NCI-H1436 treated with DMSO at 0.1 percent for 48 hours (cell line): ENCODE data around the gene BIRC5.
A peak's percentile ranks its signal among the peaks of the same experiment; 100 is the strongest.
"Not testable (repeated sequence)": the region's sequence is repeated elsewhere in the genome, so short reads cannot be mapped to it uniquely, and the experiment has no call there.

ENCODE experiments used
- DNase-seq: peaks from one replicate; lab custom pipeline; 2025; lab: John Stamatoyannopoulos, UW

BIRC5 gene

GRCh38 chr17:78214016-78214705, at the start of gene BIRC5:
BIRC5 (plus strand) TSS chr17:78214253; CDS start chr17:78214317, 64 bp downstream.
- DNase-seq: peak; percentile 43

DNA sequence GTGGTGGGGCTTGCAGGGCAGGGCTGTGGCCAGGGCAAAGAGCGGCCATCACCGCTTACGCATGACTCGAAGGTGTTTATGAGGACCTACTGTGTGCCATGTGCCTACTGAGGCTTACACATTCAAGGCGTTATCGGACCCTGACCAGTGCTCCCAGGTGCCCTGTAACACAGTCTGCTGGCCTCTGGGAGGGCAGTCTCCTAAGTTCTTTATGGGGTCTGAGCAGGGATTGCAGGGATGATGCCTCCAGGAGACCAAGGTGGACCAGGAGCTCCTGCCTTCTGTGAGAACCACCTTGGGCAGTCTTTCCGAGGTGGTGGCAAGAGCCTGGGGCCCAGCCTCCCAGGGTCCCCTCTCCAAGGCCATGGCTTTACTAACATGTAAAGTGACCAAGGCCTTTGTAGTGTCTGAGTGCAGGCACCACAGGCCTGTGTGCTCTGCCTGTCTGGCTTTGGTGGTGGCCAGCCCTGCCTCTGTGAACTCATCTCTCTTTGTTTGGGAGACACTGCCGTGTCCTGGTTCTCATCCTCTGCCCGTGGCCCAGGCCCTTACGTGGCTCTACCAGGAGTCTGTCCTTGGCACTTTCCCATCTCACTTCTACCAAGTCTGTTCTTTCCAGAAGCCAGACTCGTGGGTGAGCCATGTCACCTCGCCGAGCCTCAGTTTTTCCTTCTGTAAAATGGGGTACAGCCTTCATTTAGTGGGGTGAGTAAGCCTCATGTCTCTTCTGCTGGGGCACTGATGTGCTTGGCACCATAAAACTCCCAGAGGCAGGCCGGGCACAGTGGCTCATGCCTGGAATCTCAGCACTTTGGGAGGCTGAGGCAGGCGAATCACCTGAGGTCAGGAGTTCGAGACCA, 49.1 kb upstream of the BIRC5 start:
- DNase-seq: no peak

GRCh38 chr17:78166416-78166815, 47.6 kb upstream of the BIRC5 start:
- DNase-seq: no peak

DNA sequence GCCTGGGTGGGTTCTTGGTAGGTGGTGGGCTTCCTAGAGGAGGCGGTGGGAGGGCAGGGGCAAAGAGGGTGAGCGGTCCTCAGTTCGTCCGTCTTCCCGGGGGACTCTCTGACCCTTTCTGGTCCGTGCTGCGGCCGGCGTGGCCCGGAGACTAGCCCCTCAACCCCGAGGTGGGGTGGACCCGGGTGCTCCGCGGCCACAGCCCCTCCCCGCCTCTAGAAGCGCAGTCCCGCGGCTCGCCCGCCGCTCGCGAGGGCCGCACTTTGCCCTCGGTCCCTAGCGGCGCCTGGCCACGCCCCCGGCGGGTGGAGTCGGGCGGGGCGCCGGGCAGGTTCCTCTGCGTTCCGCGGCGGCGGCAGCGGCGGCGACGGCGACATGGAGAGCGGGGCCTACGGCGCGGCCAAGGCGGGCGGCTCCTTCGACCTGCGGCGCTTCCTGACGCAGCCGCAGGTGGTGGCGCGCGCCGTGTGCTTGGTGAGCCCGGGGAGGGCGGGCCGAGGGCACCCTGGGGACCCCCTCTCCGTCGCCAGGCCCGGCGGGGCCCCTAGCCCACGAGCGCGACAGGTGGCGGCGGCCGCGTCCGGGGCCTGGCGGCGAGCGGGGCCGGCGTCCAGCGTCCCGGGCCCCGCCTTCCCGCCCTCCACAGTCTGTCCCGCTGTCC, 45.7 kb upstream of the BIRC5 start, which contains the start of gene SYNGR2:
Gene SYNGR2 (plus strand): TSS at position 340 of the 661 bp plus-strand sequence. CDS start 36 bp downstream, at position 376.
- peak; percentile 42 for DNase-seq

- no peak for DNase-seq
Observed at GRCh38 chr17:78168903-78169793, 44.9 kb upstream of the BIRC5 start.

- DNase-seq: no peak
Observed at GRCh38 chr17:78170692-78171590, 43.1 kb upstream of the BIRC5 start.

DNA sequence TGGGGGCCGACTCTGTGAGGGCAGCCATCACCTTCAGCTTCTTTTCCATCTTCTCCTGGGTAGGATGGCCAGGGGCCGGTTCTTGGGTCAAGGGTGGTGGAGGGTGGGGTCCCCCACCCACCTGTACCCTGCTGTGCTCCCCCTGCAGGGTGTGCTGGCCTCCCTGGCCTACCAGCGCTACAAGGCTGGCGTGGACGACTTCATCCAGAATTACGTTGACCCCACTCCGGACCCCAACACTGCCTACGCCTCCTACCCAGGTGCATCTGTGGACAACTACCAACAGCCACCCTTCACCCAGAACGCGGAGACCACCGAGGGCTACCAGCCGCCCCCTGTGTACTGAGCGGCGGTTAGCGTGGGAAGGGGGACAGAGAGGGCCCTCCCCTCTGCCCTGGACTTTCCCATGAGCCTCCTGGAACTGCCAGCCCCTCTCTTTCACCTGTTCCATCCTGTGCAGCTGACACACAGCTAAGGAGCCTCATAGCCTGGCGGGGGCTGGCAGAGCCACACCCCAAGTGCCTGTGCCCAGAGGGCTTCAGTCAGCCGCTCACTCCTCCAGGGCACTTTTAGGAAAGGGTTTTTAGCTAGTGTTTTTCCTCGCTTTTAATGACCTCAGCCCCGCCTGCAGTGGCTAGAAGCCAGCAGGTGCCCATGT, 42.3 kb upstream of the BIRC5 start:
- not testable (repeated sequence) for DNase-seq

GRCh38 chr17:78172249-78173051, 41.6 kb upstream of the BIRC5 start:
- DNase-seq: no peak

DNA sequence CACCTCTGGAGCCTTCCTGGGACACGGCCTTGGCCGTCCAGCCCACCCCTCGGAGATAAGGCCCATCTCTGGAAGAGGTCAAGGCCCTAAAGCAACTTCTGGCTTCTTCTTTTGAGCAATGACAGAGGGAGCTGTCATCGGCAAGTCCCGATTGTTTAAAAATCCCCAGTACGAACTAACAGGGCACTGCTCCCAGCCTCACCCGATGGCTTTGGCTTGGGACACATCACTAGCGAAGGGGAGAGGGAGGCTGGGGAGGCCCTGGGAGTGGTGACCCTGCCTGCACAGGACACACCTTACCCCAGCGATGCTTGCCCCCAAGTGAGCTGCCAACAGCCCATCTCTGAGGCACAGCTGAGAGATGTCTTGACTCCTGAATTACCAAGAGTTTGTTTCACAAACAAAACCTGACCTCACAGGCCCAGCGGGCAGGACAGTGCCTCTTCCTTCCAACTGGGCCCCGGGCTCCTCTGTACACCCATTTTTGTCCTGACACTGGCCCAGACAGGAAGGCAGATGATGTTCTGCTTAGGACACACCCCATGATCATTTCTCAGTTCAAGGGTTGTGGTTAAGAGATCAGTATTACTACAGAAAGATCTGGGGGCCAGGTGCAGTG, 40.8 kb upstream of the BIRC5 start:
- no peak for DNase-seq

- DNase-seq: no peak
Observed at GRCh38 chr17:78174346-78174869, 39.6 kb upstream of the BIRC5 start.

DNA sequence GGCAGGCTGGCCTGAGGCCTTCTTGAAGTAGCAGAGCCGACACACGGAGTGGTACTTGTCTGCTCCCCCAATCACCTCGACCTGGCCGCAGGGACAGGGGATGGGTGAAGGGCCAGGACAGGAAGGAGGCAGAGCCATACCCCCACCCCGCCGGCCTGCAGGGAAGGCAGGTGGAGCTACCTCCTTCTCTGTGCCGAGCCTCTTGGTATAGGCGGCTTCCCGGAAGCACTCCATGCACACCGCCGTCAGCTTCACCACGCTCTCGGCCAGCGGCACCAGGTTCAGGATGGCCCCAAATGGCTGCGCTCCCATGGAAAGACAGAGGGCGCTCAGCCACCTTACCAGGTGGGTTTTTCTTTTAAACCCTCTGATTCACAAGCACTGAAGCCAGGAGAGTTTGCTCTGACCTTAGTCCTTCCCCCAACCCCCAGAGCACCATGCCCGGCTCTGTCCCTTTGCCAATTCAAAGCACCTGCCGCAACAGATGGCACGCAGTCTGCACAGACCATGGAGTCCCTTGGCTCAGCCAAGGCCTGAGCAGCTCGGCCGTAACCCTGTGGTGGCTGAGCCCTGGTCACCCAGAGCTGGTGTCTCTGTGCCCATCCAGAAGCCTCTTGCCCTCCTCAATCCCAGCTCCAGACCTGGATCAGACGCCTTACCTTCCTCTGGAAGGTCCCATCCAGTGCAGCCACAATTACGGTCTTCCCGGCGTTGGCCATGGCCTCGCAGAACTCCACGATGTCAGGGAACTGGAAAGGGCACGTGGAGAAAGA, 39.0 kb upstream of the BIRC5 start:
- no peak for DNase-seq

GRCh38 chr17:78175643-78175981, 38.4 kb upstream of the BIRC5 start:
- DNase-seq: no peak

- DNase-seq: no peak
Observed at GRCh38 chr17:78176548-78177025, 37.5 kb upstream of the BIRC5 start.

DNA sequence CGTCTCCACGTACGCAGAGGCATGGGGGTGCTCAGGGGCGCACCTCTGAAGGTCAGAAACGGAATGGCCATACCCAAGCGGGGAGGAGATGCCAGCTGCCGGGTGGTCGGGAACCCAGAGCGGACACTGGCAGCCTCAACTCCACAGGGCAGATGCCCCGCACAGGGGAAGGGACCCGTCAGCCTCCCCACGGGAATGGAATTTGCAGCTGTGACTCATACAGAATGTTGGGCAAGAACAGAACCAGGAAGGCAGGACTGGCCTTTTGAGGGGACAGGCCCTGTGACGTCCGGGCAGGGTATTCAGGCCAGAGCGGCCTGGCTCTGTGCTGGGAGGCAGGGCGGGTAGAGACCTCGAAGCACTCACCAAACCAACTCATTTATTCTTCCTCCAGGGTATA, 34.7 kb upstream of the BIRC5 start:
- DNase-seq: no peak

DNA sequence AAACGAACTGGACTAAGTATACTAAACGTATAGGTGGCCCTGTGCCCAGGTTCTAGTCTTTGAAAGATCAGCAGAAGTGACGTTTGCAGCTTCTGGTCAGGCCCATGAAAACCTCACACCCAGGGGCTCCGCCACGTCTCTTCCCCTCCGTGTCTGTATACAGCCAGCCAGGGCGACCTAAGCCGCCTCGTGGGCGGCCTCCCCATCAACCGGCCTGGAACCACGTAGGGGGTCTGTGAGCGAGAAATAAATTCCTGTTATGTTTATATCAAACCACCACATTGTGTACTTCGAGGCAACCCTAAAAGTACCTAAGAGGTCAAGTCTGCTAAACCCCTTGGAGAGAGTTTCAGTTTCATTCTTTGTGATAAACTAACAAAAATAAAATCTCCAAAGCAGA, 34.0 kb upstream of the BIRC5 start:
- DNase-seq: no peak

- DNase-seq: no peak
Observed at GRCh38 chr17:78180508-78180907, 33.5 kb upstream of the BIRC5 start.

GRCh38 chr17:78182504-78182903, 31.5 kb upstream of the BIRC5 start:
- DNase-seq: no peak

DNA sequence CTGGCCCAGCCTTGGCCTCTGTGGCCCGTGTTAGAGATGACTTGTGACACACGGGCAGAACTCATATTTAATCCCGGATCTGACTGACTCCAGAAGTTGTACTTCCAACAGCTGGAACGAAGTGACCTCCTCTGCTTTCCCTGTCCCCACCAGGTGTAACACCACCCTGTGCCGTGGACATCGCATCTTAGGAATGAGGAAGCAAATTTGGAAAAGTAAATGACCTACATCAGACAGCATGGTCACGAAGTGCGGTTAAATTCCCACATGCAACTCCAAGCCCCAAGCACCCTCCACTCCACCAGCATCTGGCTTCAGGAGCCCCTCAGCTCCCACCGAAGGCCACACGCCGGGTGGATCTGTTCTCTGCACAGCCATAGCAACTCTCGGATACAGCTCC, 30.1 kb upstream of the BIRC5 start:
- no peak for DNase-seq
